Esophagus (tissue), 2 donors: ENCODE results near the gene DVL3. TPM values are rescaled to one million over a fixed set of nuclear protein-coding genes. Genes with fewer than 3 reads are reported as not detected.
"Not testable (repeated sequence)": the region's sequence is repeated elsewhere in the genome, so short reads cannot be mapped to it uniquely, and the experiment has no call there.

Experiments used
- H3K27ac ChIP-seq, 2 donors: one replicate each; pipeline ENCODE4 v1.5.1; 2013; ENCODE audit warnings: low read depth in 2 of 2, mild to moderate bottlenecking in 2 of 2, inconsistent platforms in 1 of 2, low read length in 1 of 2, moderate library complexity in 1 of 2
- H3K27me3 ChIP-seq, 2 donors: one replicate each; pipeline ENCODE4 v1.6.1; 2013; ENCODE audit warnings: low read length in 2 of 2, control low read depth in 1 of 2, mild to moderate bottlenecking in 1 of 2; ENCODE audit not compliant: insufficient read depth in 2 of 2, control insufficient read depth in 1 of 2
- H3K36me3 ChIP-seq, 2 donors: one replicate each; pipeline ENCODE4 v1.6.1; 2013; ENCODE audit warnings: low read length in 1 of 2; ENCODE audit not compliant: control insufficient read depth in 2 of 2, insufficient read depth in 2 of 2
- H3K4me1 ChIP-seq, 2 donors: one replicate each; pipeline ENCODE4 v1.6.1; 2013; ENCODE audit warnings: low read length in 1 of 2; ENCODE audit not compliant: control insufficient read depth in 2 of 2, insufficient read depth in 2 of 2
- H3K4me3 ChIP-seq, 2 donors: one replicate each; pipeline ENCODE4 v1.5.1; 2013; ENCODE audit warnings: low read length in 2 of 2, mild to moderate bottlenecking in 2 of 2, low read depth in 1 of 2, moderate library complexity in 1 of 2
- H3K9me3 ChIP-seq, 2 donors: one replicate each; pipeline ENCODE4 v1.6.1; 2013; ENCODE audit warnings: mild to moderate bottlenecking in 2 of 2, low read depth in 1 of 2, low read length in 1 of 2, moderate library complexity in 1 of 2; ENCODE audit not compliant: control insufficient read depth in 2 of 2, insufficient read depth in 1 of 2
- WGBS, 2 donors: extraction: QIAGEN DNeasy Blood & Tissue Kit; methylation state at CpG; one replicate each; pipeline ENCODE4 v1.1.7; 2013; 5-methylcytosine and 5-hydroxymethylcytosine counted together
- polyA plus RNA-seq, 2 donors: library from polyadenylated mRNA; stranded (reverse); fragments of 200-250 nt; gene quantifications; one replicate each; pipeline ENCODE4 v1.2.3, GENCODE V29; 2013
- donor health status: healthy with polysubstance abuse.
- donor health status: Bipolar disorder and iron deficiency.

Gene DVL3
- 10 to 100 TPM; 27.2 to 31.6 TPM for polyA plus RNA-seq

GRCh38 chr3:184154885-184155643 is at the start of gene DVL3:
TSS of gene DVL3 (plus strand) at chr3:184155377. CDS start at chr3:184155636, 259 bp downstream.
- peaks cover 3 to 8% of the 10 kb centered on the region in 2 donors for H3K4me1 ChIP-seq
- H3K36me3 ChIP-seq, result no peaks in the 10 kb centered on the region
- 0 to 1% methylated on average over 51 to 84 of the region's 84 CpGs for WGBS, 2 donors
- H3K9me3 ChIP-seq, result no peaks in the 10 kb centered on the region
- no peaks in the 10 kb centered on the region for H3K27me3 ChIP-seq
- H3K27ac ChIP-seq, result peak within 1 kb of the TSS; percentile 93 to 97
- H3K4me3 ChIP-seq, result peak within 1 kb of the TSS; percentile 81 to 91

GRCh38 chr3:184110316-184110725 is 44.9 kb upstream of the DVL3 start:
- no peaks in the 10 kb centered on the region for H3K9me3 ChIP-seq
- H3K4me3 ChIP-seq, result no peak overlapping the region
- no peaks in the 10 kb centered on the region for H3K27me3 ChIP-seq
- no peak overlapping the region for H3K27ac ChIP-seq
- no peaks in the 10 kb centered on the region for H3K4me1 ChIP-seq
- no peaks in the 10 kb centered on the region for H3K36me3 ChIP-seq
- 55 to 61% methylated on average over 7 of the region's 7 CpGs for WGBS, 2 donors

- H3K27me3 ChIP-seq, result no peaks in the 10 kb centered on the region
- no peaks in the 10 kb centered on the region for H3K4me1 ChIP-seq
- WGBS, 2 donors, result 88 to 93% methylated on average over 4 of the region's 4 CpGs
- H3K27ac ChIP-seq, result no peak overlapping the region
- H3K36me3 ChIP-seq, result no peaks in the 10 kb centered on the region
- no peak overlapping the region for H3K4me3 ChIP-seq
- H3K9me3 ChIP-seq, result no peaks in the 10 kb centered on the region
Measured at GRCh38 chr3:184116017-184116416, 39.2 kb upstream of the DVL3 start.

- Histone ChIP-seq H3K27ac (no peak overlapping the region), H3K4me1 (no peaks in the 10 kb centered on the region), H3K27me3 (no peaks in the 10 kb centered on the region), H3K9me3 (no peaks in the 10 kb centered on the region), H3K36me3 (no peaks in the 10 kb centered on the region), H3K4me3 (no peak overlapping the region)
- WGBS, 2 donors, result 93 to 94% methylated on average over 6 of the region's 6 CpGs
Measured at GRCh38 chr3:184117636-184118035, 37.5 kb upstream of the DVL3 start.

- not testable (repeated sequence) for H3K4me1 ChIP-seq, H3K27me3 ChIP-seq, H3K27ac ChIP-seq, H3K9me3 ChIP-seq, H3K4me3 ChIP-seq, H3K36me3 ChIP-seq
- WGBS, 2 donors, result 95 to 96% methylated on average over 8 of the region's 8 CpGs
Measured at GRCh38 chr3:184121031-184121430, 34.1 kb upstream of the DVL3 start.

GRCh38 chr3:184126006-184126405 is 29.2 kb upstream of the DVL3 start:
- no peaks in the 10 kb centered on the region for H3K4me1 ChIP-seq
- 71 to 72% methylated on average over 3 of the region's 3 CpGs for WGBS, 2 donors

GRCh38 chr3:184129012-184129411 is 26.2 kb upstream of the DVL3 start:
- Histone ChIP-seq H3K27ac (no peak overlapping the region), H3K36me3 (no peaks in the 10 kb centered on the region), H3K27me3 (no peaks in the 10 kb centered on the region), H3K9me3 (no peaks in the 10 kb centered on the region), H3K4me3 (no peak overlapping the region), H3K4me1 (no peaks in the 10 kb centered on the region)
- WGBS, 2 donors, result 23 to 50% methylated on average over 2 of the region's 2 CpGs

More at GRCh38 chr3:184126006-184126405, 29.2 kb upstream of the DVL3 start:
- Histone ChIP-seq H3K4me3 (no peak overlapping the region), H3K36me3 (no peaks in the 10 kb centered on the region), H3K27me3 (no peaks in the 10 kb centered on the region), H3K27ac (no peak overlapping the region), H3K9me3 (no peaks in the 10 kb centered on the region)

- WGBS, 2 donors, result 92 to 94% methylated on average over 4 of the region's 4 CpGs
- no peaks in the 10 kb centered on the region for H3K9me3 ChIP-seq
- H3K27ac ChIP-seq, result no peak overlapping the region
- H3K4me3 ChIP-seq, result no peak overlapping the region
- no peaks in the 10 kb centered on the region for H3K4me1 ChIP-seq
- no peaks in the 10 kb centered on the region for H3K27me3 ChIP-seq
- H3K36me3 ChIP-seq, result peaks cover 0 to 4% of the 10 kb centered on the region in 2 donors
Measured at GRCh38 chr3:184132945-184133344, 22.2 kb upstream of the DVL3 start.

GRCh38 chr3:184133840-184134745 is 21.1 kb upstream of the DVL3 start:
- peak overlapping the region; percentile 93 to 95 for H3K27ac ChIP-seq
- no peaks in the 10 kb centered on the region for H3K27me3 ChIP-seq
- H3K36me3 ChIP-seq, result peaks cover 0 to 4% of the 10 kb centered on the region in 2 donors
- H3K4me3 ChIP-seq, result peak overlapping the region; percentile 74 to 93
- H3K4me1 ChIP-seq, result no peaks in the 10 kb centered on the region
- WGBS, 2 donors, result 1% methylated on average over 32 to 37 of the region's 37 CpGs
- no peaks in the 10 kb centered on the region for H3K9me3 ChIP-seq
